GM19238 (cell line): Measurements from ENCODE around the gene PRR23E.

ENCODE experiments used
- DNase-seq: peaks from one replicate; pipeline ENCODE4 v3.0.0; 2011; ENCODE audit warnings: low spot score; ENCODE audit not compliant: insufficient read length

The PRR23E gene

DNA sequence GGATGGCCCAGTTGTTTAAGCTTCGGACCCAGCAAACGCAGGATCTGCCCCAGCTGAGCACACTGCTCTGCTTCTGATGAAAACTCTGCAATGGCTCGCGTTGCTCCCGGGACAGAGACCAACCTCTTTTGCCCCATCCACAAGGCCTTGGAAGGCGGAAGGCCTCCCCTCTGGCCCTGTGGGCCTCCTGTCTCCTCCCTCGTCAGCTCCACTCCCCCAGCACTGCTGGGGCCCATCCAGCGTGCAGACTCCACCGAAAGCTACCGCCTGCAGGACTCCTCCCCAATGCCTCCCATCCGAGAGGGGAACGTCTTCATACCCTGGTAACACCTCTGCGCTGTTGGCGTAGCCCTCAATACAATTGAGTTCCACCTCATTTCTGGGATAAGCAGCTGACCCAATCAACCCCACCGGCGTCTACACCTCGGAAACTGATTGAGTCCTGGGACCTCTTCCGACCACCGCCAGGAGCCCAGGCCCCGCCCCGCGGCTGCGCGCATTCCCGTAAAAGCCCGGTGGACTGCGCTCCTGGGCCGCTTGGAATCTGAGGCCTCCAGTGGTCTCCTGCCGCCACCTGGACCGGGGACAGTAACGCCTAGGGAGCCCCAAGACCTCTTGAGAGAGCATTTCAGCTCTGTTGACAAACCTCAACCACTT, at the start of gene PRR23E:
TSS of gene PRR23E (plus strand) at position 556 of the 657 bp plus-strand sequence. CDS start 3,555 bp downstream, outside the sequence.
- DNase-seq = no peak

- no peak for DNase-seq
These were observed 49.8 kb upstream of the PRR23E start for GRCh38 chr3:127143172-127143571.

DNA sequence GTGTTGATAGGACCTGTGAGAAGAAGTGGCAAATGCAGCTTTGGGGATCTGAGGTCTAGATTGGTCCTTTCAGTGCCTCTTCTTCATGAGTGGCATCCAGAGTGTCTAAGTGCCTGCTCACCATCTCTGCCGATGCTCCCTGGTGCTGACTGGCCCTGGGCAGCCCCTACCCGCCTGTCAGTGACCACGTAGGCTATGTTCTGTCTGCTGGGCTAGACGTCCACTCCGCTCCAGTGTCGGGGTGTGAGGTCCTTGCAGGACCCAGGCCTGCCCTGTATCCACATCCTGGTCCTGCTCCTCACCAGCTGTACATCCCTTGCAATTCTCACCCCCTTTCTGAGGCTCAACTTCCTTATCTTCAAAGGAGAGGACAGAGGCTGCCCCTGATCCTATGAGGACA, 48.3 kb upstream of the PRR23E start:
- DNase-seq = no peak

GRCh38 chr3:127145266-127145665, 47.7 kb upstream of the PRR23E start:
- DNase-seq = no peak

DNA sequence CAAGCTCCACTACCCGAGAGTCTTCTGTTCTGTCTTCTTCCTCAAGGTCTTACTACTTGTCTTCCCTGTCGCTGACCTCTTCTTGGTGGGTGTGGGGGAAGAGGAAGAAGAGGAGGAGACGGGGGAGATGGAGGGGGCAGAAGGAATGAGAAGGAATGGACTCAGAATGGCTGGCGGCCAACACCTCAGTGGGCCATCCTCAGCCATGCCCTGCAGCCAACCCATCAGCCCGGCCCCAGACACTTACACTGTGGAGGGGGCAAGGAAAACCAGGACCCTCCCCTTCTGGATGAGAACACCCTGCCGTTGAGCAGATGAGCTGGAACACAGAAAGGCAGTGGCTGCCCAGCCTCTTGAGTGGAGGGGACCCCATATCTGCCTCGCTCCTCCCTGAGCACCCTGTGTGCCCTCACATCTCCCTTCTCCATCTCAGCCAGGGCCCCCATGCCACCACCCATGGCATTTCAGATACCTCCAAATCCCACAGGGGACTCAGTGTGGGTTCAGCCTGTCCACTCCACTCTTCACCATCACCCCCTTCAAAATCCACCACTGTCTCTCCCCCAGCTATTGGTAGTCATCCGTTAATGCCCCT, 45.5 kb upstream of the PRR23E start:
- no peak for DNase-seq

- DNase-seq = no peak
These were observed 43.2 kb upstream of the PRR23E start for GRCh38 chr3:127149621-127150310.

DNA sequence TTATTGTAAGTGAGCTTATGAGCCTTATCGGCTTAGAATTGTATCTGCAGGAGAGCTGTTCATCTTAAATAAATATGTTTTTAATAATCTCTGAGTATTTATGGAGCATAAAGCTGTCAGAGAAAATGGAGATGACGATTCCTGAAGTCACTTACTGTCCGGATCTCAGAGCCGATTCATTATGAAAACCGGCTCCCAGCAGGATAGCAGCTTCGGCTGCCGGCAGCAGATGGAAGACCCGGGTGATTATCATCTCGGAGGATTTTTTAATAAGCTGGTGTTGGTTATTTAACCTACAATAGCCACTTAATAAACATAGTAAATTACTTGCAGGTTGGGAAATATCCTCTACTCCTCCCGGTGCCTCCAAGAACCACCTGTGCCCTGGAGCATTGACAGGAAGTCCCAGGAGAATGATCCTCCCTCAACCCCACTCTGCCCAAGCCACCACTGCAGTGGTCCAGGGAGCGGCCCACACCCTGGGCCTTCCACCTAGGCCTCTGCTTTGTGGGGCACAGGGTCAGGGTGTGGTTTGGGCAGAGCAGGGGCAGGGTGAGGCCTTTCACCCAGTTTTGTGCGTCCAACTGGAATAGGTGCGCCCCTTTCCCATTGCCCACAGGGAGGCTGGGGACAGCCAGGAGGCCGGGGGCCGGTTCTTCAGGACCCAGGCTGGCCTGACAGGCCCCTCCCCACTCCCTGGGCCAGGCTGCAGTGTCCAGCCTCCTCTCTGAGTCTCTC, 42.2 kb upstream of the PRR23E start:
- DNase-seq = no peak

DNA sequence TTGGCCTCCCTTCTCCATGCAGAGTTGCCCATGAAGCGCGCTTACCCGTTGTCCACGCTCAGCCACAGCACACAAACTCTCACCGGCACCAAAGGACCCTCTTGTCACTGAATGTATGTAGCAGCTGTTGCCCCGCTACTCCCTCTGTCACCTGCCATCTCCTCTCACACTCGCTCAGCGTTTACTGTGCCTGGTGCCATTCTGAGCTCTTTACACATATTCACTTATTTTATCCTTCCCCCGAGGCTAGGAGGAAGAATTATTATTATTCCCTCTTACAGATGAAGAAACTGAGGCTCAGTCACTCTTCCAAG, 41.7 kb upstream of the PRR23E start:
- DNase-seq = no peak

GRCh38 chr3:127151992-127152650, 40.8 kb upstream of the PRR23E start:
- no peak for DNase-seq

- DNase-seq = no peak
These were observed 40.0 kb upstream of the PRR23E start for GRCh38 chr3:127152684-127153505.

- no peak for DNase-seq
These were observed 39.5 kb upstream of the PRR23E start for GRCh38 chr3:127153506-127153815.

- DNase-seq = no peak
These were observed 36.4 kb upstream of the PRR23E start for GRCh38 chr3:127156338-127157050.

- no peak for DNase-seq
These were observed 35.6 kb upstream of the PRR23E start for GRCh38 chr3:127157171-127157828.

DNA sequence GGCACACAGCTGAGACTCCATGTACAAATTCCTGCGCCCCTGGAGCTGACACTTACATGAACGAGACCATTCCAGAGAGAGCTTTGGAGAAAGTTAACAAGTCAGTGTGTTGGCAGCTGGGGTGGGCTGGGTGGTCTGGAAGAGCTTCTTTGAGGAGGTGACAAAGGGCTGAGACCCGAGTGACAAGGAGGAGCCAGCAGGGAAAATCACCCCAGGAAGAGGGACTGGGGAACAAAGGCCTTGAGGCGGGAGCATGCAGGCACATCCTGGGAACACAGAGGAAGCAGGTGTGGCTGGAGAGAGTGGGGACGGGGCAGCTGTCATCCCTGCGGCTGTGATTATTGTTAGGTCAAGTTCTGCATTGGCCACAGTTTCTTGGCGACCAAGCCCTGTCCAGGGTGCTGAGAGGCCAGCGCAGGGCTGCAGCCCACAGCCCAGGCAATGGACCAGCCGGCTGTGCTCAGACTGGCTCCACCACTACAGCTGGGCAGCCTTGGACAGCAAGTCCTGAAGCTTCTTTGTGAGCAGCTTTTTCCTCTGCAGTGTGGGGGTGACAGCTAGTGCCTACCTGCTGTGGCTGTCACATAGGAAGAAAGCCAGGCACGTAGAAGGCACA, 34.2 kb upstream of the PRR23E start:
- DNase-seq = no peak

GRCh38 chr3:127159543-127159942, 33.4 kb upstream of the PRR23E start:
- DNase-seq = no peak

- DNase-seq = no peak
These were observed 31.7 kb upstream of the PRR23E start for GRCh38 chr3:127161236-127161635.

- no peak for DNase-seq
These were observed 30.9 kb upstream of the PRR23E start for GRCh38 chr3:127161973-127162579.

- no peak for DNase-seq
These were observed 29.8 kb upstream of the PRR23E start for GRCh38 chr3:127162947-127163645.
